HG03442 (cell line): Measurements from ENCODE around the gene ABCF1.
A peak's percentile ranks its signal among the peaks of the same experiment; 100 is the strongest.

Source experiments
- ATAC-seq: cut with Tn5 transposase; IDR thresholded peaks from one replicate; pipeline ENCODE4 v1.9.1; 2021; ENCODE audit warnings: mild to moderate bottlenecking, moderate library complexity; ENCODE audit not compliant: unreplicated experiment

Gene ABCF1

DNA sequence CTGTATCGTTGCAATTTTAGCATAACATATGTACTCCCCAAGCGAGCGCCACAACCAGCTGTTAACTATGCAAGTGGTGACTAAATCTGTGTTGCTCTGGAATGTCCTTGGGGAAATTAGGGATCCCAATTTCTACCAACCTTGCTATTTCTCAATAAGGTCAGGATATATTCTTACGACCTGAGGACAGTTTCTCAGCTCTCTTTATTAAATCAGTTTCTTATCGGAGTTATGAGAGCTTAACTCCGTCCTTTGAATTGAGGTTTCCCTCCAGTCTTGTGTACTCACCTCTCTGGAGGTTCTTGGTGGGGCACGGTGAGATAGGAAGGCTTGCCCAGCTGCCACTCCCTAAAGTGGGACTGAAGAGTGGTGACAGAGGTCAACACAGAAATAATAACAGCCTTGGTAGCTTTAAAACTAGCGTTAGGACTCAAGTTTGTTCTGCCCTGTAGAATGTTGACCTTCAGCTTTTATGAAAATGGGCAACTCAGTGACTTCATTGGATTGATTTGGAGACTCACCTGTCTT, 47.1 kb downstream of the ABCF1 start:
- ATAC-seq, result no peak

DNA sequence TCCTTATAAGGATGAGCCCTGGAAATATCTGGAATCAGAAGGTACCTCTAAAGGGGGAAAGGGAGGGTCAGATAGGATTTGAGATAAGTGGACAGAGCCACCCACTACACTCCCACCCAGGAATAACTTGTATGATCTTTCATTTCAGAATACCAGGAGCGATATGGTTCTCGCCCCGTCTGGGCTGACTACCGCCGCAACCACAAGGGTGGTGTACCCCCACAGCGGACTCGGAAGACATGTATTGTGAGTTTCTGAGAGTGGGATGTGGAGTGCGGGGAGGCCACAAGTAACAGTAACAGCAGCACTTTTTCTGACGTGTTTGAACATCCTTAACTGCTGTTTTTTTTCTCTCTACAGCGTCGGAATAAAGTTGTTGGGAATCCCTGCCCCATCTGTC, 48.3 kb downstream of the ABCF1 start:
- ATAC-seq, result no peak

GRCh38 chr6:30625511-30625910, 54.3 kb downstream of the ABCF1 start:
- no peak for ATAC-seq

DNA sequence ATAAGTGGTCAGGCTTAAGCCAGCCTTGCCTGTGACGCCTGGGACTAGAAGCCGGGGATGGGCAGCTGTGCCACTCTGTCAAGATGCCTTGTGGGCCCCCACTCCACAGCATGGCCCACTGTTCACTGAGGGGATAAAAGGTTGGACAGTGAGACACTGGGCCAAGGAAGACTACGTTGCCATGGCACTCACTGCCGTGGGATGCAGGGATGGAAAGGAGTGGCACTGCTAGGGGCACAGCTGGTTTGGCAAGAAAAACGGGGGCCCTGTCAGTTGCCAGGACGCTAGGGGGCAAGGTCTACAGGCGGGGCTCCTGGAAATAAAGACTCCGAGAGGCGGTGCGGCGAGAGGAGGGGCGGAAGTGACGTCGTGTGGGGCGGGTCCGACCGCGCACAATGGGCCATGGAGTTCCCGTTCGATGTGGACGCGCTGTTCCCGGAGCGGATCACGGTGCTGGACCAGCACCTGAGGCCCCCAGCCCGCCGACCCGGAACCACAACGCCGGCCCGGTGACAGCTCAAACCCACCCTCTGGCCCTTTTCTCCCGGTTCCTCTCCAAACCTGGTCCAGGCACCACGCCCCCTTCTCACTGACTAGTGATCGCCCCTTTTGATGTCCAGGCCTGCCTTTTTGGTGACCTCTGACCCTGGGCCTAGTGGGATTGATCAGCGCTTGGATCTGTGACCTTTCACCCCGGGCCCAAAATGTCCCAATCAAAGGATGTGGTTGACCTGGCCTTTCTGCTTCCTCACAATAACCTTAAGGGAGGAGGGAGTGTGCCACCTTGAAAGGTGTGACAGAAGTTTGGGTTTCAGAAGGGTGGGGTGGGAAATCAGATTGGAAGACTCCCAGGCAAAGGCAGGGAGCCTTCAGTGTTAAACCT, 55.5 kb downstream of the ABCF1 start, which contains the start of gene ATAT1:
Gene ATAT1 (plus strand): TSS at position 391 of the 883 bp plus-strand sequence.
- peak; percentile 74 for ATAC-seq

- no peak for ATAC-seq
Measured at GRCh38 chr6:30635834-30636233, 64.6 kb downstream of the ABCF1 start.

GRCh38 chr6:30640481-30640880, 69.2 kb downstream of the ABCF1 start:
- ATAC-seq, result no peak

DNA sequence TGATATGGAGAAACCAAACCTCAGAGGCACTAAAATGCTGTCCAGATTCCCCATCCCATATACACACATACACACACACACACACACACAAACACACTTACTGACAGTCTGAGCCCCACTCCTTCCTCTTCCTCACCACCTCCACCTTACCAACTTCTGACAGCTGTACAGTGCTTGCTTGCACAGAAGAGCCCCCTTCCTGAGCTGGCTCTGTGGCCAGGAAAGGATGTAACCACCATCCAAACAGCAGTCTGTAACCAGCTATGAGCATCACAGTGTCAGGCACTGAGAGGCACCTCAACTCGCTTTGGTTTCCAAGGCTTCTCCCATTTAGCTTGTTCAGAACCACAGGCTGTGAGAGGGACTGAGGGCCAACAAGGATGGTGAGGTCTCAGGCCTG, 69.8 kb downstream of the ABCF1 start:
- ATAC-seq, result no peak
